ENCODE data around the gene MAP3K2.

GRCh38 chr2:127419448-127420038 is 31.8 kb upstream of the MAP3K2 start:
- TF ChIP-seq CTCF (IDR thresholded peaks at IDR 0.05) (no peak), POLR2A (IDR thresholded peaks at IDR 0.05) (no peak)

Measured in esophagus squamous epithelium (tissue), 4 donors.